SU-DHL-6 (cell line): ENCODE measurements around the gene MMP19.

Experiments
- CTCF ChIP-seq: fragments of 200-600 bp; sonication (generic); IDR thresholded peaks from one replicate; pipeline ENCODE4 v1.5.1; 2017; ENCODE audit warnings: antibody characterized with exemption, mild to moderate bottlenecking, low read length, moderate library complexity; ENCODE audit not compliant: insufficient read depth, poor library complexity, severe bottlenecking
- EZH2phosphoT487 ChIP-seq: fragments of 200-600 bp; sonication (generic), shearing (Covaris generic); conservative IDR thresholded peaks from 2 replicates; pipeline ENCODE4 v1.6.1; 2018; ENCODE audit warnings: mild to moderate bottlenecking, antibody characterized with exemption, low read length, moderate library complexity, mixed read lengths

- TF ChIP-seq CTCF (no peak), EZH2phosphoT487 (no peak)
Observed at GRCh38 chr12:55788546-55788945, 54.2 kb downstream of the MMP19 start.
